SK-N-SH (cell line): ENCODE measurements around the gene GALNT11. TPM values are rescaled to one million over a fixed set of nuclear protein-coding genes. Genes with fewer than 3 reads are reported as not detected.

Experiments
- CTCF ChIA-PET: fragments of 300-600, 350-600 bp; formaldehyde crosslinking; extraction: SDS; loops from one replicate; lab custom pipeline; 2021; lab: Yijun Ruan, JAX
- POLR2A ChIA-PET: fragments of 350-600 bp; sonication (Branson Sonifier 250); formaldehyde crosslinking; extraction: SDS; loops from one replicate; lab custom pipeline; 2020; ENCODE audit warnings: antibody characterized with exemption, inconsistent platforms; lab: Yijun Ruan, JAX
- DNase-seq: peaks from one replicate; pipeline ENCODE4 v3.0.0; 2012
- H2AFZ ChIP-seq: fragments of 200-600 bp; sonication (generic); 2 replicates; pipeline ENCODE4 v1.8.1; 2016; ENCODE audit warnings: antibody characterized with exemption, mild to moderate bottlenecking, low read depth
- H3F3A ChIP-seq: fragments of 200-600 bp; sonication (generic); replicated peaks from 2 replicates; pipeline ENCODE3; 2016; ENCODE audit warnings: antibody characterized with exemption, mild to moderate bottlenecking; ENCODE audit not compliant: insufficient read depth
- H3K27ac ChIP-seq, 2 experiments: fragments of 200-500 bp in 1 of 2; fragments of 200-600 bp in 1 of 2; sonication (Bioruptor generic) in 1 of 2; sonication (generic), shearing (Covaris generic) in 1 of 2; 2 replicates each; pipeline versions ENCODE4 v1.5.1 to v1.6.1; 2014 to 2016; ENCODE audit warnings: low read depth in 2 of 2, inconsistent platforms in 1 of 2, low read length in 1 of 2, mild to moderate bottlenecking in 1 of 2, mixed read lengths in 1 of 2
- H3K27me3 ChIP-seq: fragments of 200-600 bp; sonication (generic), shearing (Covaris generic); 2 replicates; pipeline ENCODE4 v1.6.1; 2016; ENCODE audit warnings: mixed run types; ENCODE audit not compliant: insufficient read depth
- H3K36me3 ChIP-seq, 2 experiments: fragments of 200-500 bp in 1 of 2; fragments of 200-600 bp in 1 of 2; sonication (Bioruptor generic) in 1 of 2; sonication (generic) in 1 of 2; replicated peaks in 1 of 2; 2 replicates each; pipeline versions ENCODE3 to v1.5.1; 2014 to 2016; ENCODE audit warnings: low read length in 1 of 2, mild to moderate bottlenecking in 1 of 2; ENCODE audit not compliant: insufficient read depth in 2 of 2, control insufficient read depth in 1 of 2
- H3K4me1 ChIP-seq, 2 experiments: fragments of 200-500 bp in 1 of 2; fragments of 200-600 bp in 1 of 2; sonication (Bioruptor generic) in 1 of 2; sonication (generic), shearing (Covaris generic) in 1 of 2; 2 replicates each; pipeline versions ENCODE4 v1.5.1 to v1.6.1; 2014 to 2016; ENCODE audit warnings: low read depth in 1 of 2, low read length in 1 of 2, mixed run types in 1 of 2; ENCODE audit not compliant: insufficient read depth in 2 of 2, control insufficient read depth in 1 of 2
- H3K4me2 ChIP-seq: fragments of 200-600 bp; sonication (generic), shearing (Covaris generic); 2 replicates; pipeline ENCODE4 v1.6.1; 2017; ENCODE audit warnings: mixed run types
- H3K4me3 ChIP-seq, 2 experiments: fragments of 200-500 bp in 1 of 2; fragments of 200-600 bp in 1 of 2; sonication (Bioruptor generic) in 1 of 2; sonication (generic), shearing (Covaris generic) in 1 of 2; 2 replicates each; pipeline versions ENCODE4 v1.5.1 to v1.8.1; 2014 to 2016; ENCODE audit warnings: low read depth in 2 of 2, inconsistent platforms in 1 of 2, low read length in 1 of 2, mild to moderate bottlenecking in 1 of 2, mixed read lengths in 1 of 2, moderate library complexity in 1 of 2
- H3K79me2 ChIP-seq: fragments of 200-600 bp; sonication (generic); 2 replicates; pipeline ENCODE4 v1.8.1; 2017; ENCODE audit warnings: mild to moderate bottlenecking; ENCODE audit not compliant: insufficient read depth
- H3K9ac ChIP-seq: fragments of 200-600 bp; sonication (generic); 2 replicates; pipeline ENCODE4 v1.6.1; 2017; ENCODE audit warnings: mixed run types
- H3K9me2 ChIP-seq: fragments of 200-600 bp; sonication (generic); 2 replicates; pipeline ENCODE4 v1.6.1; 2017; ENCODE audit warnings: mixed run types
- H3K9me3 ChIP-seq: fragments of 200-600 bp; sonication (generic); 2 replicates; pipeline ENCODE4 v1.6.1; 2017; ENCODE audit warnings: mixed run types, mild to moderate bottlenecking, moderate library complexity
- H4K20me1 ChIP-seq: fragments of 200-600 bp; sonication (generic); 2 replicates; pipeline ENCODE4 v1.6.1; 2017; ENCODE audit warnings: mild to moderate bottlenecking, mixed run types; ENCODE audit not compliant: insufficient read depth
- FOSL2 ChIP-seq: IDR thresholded peaks from 2 replicates; pipeline ENCODE4 v1.4.0; 2012; ENCODE audit warnings: low read depth, mild to moderate bottlenecking, moderate library complexity, borderline replicate concordance
- FOXM1 ChIP-seq: IDR thresholded peaks from 2 replicates; pipeline ENCODE4 v1.4.0; 2012; ENCODE audit warnings: low read depth, mild to moderate bottlenecking
- GABPA ChIP-seq: IDR thresholded peaks from 2 replicates; pipeline ENCODE4 v1.4.0; 2012; ENCODE audit warnings: low read depth, mild to moderate bottlenecking
- GATA2 ChIP-seq: sonication (generic); formaldehyde crosslinking; IDR thresholded peaks from 2 replicates; pipeline ENCODE4 v1.5.0; 2020; ENCODE audit warnings: mild to moderate bottlenecking, missing genetic modification reagents
- IRF3 ChIP-seq: fragments of 150-350 bp; IDR thresholded peaks from 2 replicates; pipeline ENCODE4 v1.6.1; 2016; ENCODE audit warnings: mild to moderate bottlenecking, low read depth, low read length
- JUND ChIP-seq: IDR thresholded peaks from 2 replicates; pipeline ENCODE4 v1.4.0; 2012
- MEF2A ChIP-seq: IDR thresholded peaks from 2 replicates; pipeline ENCODE4 v1.4.0; 2012; ENCODE audit warnings: low read depth, borderline replicate concordance
- MXI1 ChIP-seq: IDR thresholded peaks from 2 replicates; pipeline ENCODE4 v1.6.1; 2012; ENCODE audit warnings: mild to moderate bottlenecking, low read depth, low read length, improper control_type of control experiment
- NRF1 ChIP-seq: IDR thresholded peaks from 2 replicates; pipeline ENCODE4 v1.6.1; 2012; ENCODE audit warnings: low read depth, mild to moderate bottlenecking, low read length
- REST ChIP-seq: IDR thresholded peaks from 2 replicates; pipeline ENCODE4 v1.6.1; 2012; ENCODE audit warnings: mild to moderate bottlenecking, low read depth, low read length, moderate library complexity
- RFX5 ChIP-seq: IDR thresholded peaks from 2 replicates; pipeline ENCODE4 v1.6.1; 2012; ENCODE audit warnings: mild to moderate bottlenecking, improper control_type of control experiment, low read length
- RXRA ChIP-seq: IDR thresholded peaks from 2 replicates; pipeline ENCODE4 v1.4.0; 2012; ENCODE audit warnings: low read depth, mild to moderate bottlenecking, borderline replicate concordance
- SMC3 ChIP-seq: IDR thresholded peaks from 2 replicates; pipeline ENCODE4 v1.6.1; 2012; ENCODE audit warnings: low read depth, low read length, improper control_type of control experiment
- TAF1 ChIP-seq: IDR thresholded peaks from 2 replicates; pipeline ENCODE4 v1.6.1; 2012; ENCODE audit warnings: low read depth, mild to moderate bottlenecking, low read length, moderate library complexity, borderline replicate concordance
- TCF12 ChIP-seq: IDR thresholded peaks from 2 replicates; pipeline ENCODE4 v1.4.0; 2012
- TEAD4 ChIP-seq: IDR thresholded peaks from 2 replicates; pipeline ENCODE4 v1.4.0; 2012; ENCODE audit warnings: mild to moderate bottlenecking, borderline replicate concordance; ENCODE audit not compliant: insufficient read depth
- YY1 ChIP-seq: IDR thresholded peaks from 2 replicates; pipeline ENCODE4 v1.4.0; 2012; ENCODE audit warnings: low read depth, mild to moderate bottlenecking
- WGBS: methylation state at CpG from one replicate; pipeline ENCODE4 v1.1.6; 2017; ENCODE audit warnings: low lambda C conversion rate; 5-methylcytosine and 5-hydroxymethylcytosine counted together
- polyA plus RNA-seq, 3 experiments: library from polyadenylated mRNA; depleted of rRNA; stranded (reverse); fragments of >200 nt; gene quantifications; 2 replicates each; pipeline ENCODE4 v1.2.3, GENCODE V29; 2012

The GALNT11 gene
- polyA plus RNA-seq, 1 of the 3 experiments (the other 2 are of a cell fraction): 70.0 TPM

GRCh38 chr7:152097330-152097729 lies 71.9 kb downstream of the GALNT11 start:
- 98% methylated on average over 4 of the region's 4 CpGs for WGBS
- TF ChIP-seq TEAD4 (no peak), NRF1 (no peak), FOSL2 (no peak), MXI1 (no peak), JUND (no peak), TAF1 (no peak), GATA2 (no peak), RFX5 (no peak), FOXM1 (no peak), YY1 (no peak), RXRA (no peak), TCF12 (no peak)
- CTCF ChIA-PET: no interaction called here
- no peaks in the 10 kb centered on the region for H3K4me1 ChIP-seq
- no peak for DNase-seq
- no peaks in the 10 kb centered on the region for H3K79me2 ChIP-seq
- POLR2A ChIA-PET: no interaction called here
- no peak overlapping the region for H3K4me3 ChIP-seq
- H4K20me1 ChIP-seq: no peaks in the 10 kb centered on the region
- H3K27ac ChIP-seq: no peak overlapping the region
- no peaks in the 10 kb centered on the region for H3K27me3 ChIP-seq
- H3K9ac ChIP-seq: no peak overlapping the region
- no peak overlapping the region for H2AFZ ChIP-seq
- H3K36me3 ChIP-seq: peaks cover 10 to 20% of the 10 kb centered on the region in 2 experiments
- no peaks in the 10 kb centered on the region for H3K9me3 ChIP-seq
- H3F3A ChIP-seq: peaks cover 5% of the 10 kb centered on the region
- peaks cover 4% of the 10 kb centered on the region; the same call in 1 of the 2 replicates for H3K9me2 ChIP-seq
- H3K4me2 ChIP-seq: no peak overlapping the region

- H3K27ac ChIP-seq: no peak overlapping the region
- no peak overlapping the region for H3K4me2 ChIP-seq
- H3K4me3 ChIP-seq: no peak overlapping the region
- ChIA-PET CTCF (no interaction called here), POLR2A (no interaction called here)
- no peaks in the 10 kb centered on the region for H3K9me2 ChIP-seq
- DNase-seq: no peak
- no peak overlapping the region for H2AFZ ChIP-seq
- 90% methylated on average over 7 of the region's 7 CpGs for WGBS
- no peaks in the 10 kb centered on the region for H3K27me3 ChIP-seq
- no peaks in the 10 kb centered on the region for H4K20me1 ChIP-seq
- no peaks in the 10 kb centered on the region; a peak in 1 of 4 replicates for H3K4me1 ChIP-seq
- no peaks in the 10 kb centered on the region for H3K9me3 ChIP-seq
- TF ChIP-seq REST (no peak), FOXM1 (no peak), TAF1 (no peak), NRF1 (no peak), RXRA (no peak), JUND (no peak), GABPA (no peak), YY1 (no peak), MEF2A (no peak), IRF3 (no peak), SMC3 (no peak)
- TF ChIP-seq, all 33 proteins: peak for 0
- Histone ChIP-seq H3K9ac (no peak overlapping the region), H3F3A (peaks cover 5% of the 10 kb centered on the region), H3K36me3 (peaks cover 22 to 52% of the 10 kb centered on the region in 2 experiments), H3K79me2 (no peaks in the 10 kb centered on the region)
Measured at GRCh38 chr7:152103066-152103465, 77.6 kb downstream of the GALNT11 start.
